Ramos (cell line): ENCODE data around the gene PRSS53.

Experiments used
- in situ Hi-C: fragments of 300-500 bp; cut with MboI; formaldehyde crosslinking; loops from one replicate; pipeline ENCODE4 v1.14.3; 2022; ENCODE audit warnings: low sequenced_read_pairs; ENCODE audit not compliant: unreplicated experiment

The PRSS53 gene

GRCh38 chr16:31099860-31100638, 11.3 kb upstream of the PRSS53 start:
- in situ Hi-C loops = no loop called here

GRCh38 chr16:31094424-31095120, 5.8 kb upstream of the PRSS53 start, which contains the start of gene VKORC1:
VKORC1 (minus strand) TSS chr16:31094797; CDS start chr16:31094729, 68 bp downstream.
- in situ Hi-C loops = no loop called here

- in situ Hi-C loops = no loop called here
Measured at GRCh38 chr16:31094088-31094423, 5.3 kb upstream of the PRSS53 start.

DNA sequence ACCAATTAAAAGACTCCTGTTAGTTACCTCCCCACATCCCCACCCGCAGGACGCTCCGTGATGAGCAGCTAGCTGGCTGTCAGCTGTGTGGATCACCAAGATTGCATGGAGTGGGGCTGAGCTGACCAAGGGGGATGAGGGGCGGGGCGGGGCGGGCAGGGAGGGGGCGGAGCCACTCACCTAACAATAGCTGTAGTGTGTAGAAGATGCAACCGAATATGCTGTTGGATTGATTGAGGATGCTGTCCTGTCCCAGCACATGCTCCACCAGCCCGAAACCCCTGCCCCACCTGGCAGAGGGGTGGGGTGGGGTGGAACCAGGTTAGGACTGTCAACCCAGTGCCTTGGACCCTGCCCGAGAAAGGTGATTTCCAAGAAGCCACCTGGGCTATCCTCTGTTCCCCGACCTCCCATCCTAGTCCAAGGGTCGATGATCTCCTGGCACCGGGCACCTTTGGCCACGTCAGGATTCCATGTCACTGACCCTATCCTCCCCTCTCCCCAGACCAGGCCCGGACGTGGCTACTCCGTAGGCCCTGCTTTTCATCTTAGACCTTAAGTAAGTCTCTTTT, 4.5 kb upstream of the PRSS53 start:
- in situ Hi-C loops = no loop called here

- in situ Hi-C loops = no loop called here
Measured at GRCh38 chr16:31092330-31092729, 3.6 kb upstream of the PRSS53 start.

GRCh38 chr16:31090540-31090939, 1.8 kb upstream of the PRSS53 start:
- in situ Hi-C loops = no loop called here

- in situ Hi-C loops = no loop called here
Measured at GRCh38 chr16:31089199-31089598, 456 bp upstream of the PRSS53 start.

DNA sequence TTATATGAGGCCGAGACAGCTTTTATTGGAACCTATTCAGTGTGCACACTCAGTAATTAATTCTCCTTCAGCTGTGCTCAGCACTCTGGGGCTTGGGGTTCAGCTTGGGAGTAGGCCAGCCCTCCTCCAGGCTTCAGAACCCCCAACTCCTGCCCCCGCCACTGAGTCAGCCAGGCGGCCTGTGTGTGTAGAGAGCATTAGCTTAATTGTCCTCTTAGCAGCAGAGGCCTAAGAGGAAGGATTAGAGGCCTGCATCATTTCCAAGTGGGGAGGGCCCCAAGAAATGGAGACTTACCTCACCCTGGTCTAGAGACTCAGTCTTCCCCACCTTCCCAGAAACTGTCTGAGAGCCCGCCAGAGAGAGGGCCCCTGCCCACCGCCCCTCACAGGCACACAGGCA, 772 bp downstream of the PRSS53 start:
- in situ Hi-C loops = no loop called here

DNA sequence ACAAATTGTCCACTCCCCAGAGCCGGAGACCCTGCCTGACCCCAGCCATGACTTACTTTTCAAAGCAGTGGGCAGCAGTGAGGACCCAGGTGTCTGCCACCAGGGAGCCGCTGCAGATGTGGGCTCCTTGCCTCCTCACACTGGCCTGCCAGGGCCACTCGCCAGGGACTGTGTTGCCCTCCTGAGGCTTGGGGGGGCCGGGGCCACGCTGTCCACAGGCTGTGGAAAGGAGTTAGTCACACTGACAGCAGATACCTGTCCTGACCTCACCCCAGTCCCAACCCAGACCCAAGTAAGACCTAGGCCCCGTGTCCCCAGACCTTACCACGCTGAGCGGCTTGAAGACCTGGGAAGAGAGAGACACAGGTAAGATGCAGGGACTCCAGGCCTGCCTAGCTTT, 1.3 kb downstream of the PRSS53 start:
- in situ Hi-C loops = no loop called here

- in situ Hi-C loops = no loop called here
Measured at GRCh38 chr16:31086629-31086906, 2.2 kb downstream of the PRSS53 start.

DNA sequence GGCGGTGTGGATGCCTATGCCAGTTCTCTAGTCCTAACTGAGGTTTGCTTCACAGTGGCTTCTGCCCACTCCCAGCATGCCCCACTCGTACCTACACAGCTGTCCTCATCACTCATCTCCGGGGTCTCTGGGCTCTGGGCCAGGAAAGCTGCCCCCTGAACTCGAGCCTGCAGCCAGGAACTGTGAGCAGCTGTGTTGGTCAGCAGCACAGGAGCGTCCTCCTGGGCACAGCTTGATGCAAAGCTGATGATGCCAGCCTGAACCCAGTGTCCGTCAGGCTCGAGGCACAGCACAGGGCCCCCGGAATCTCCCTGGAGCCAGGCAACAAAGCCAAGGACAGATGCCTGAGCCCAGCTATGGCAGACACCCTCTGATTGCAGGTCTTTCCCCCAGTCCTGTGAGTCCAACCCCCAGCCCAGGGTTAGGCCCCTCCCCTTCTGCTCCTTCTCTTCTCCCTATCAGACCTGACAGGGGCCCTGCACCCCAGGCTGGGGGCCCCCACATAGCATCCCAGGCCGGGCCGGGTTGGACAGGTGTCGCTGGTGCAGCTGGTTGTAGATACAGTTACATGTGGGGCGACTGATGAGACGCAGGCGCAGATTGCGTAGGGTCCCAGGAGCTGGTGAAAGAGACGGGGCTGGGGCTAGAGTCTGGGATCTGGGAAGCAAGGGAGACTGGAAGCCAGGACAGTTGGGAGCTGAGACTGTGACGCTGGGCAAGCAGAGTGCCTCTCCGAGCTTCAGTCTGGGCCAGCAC, 2.7 kb downstream of the PRSS53 start:
- in situ Hi-C loops = no loop called here

GRCh38 chr16:31085411-31085810, 3.3 kb downstream of the PRSS53 start:
- in situ Hi-C loops = no loop called here

- in situ Hi-C loops = no loop called here
Measured at GRCh38 chr16:31084584-31085302, 4.0 kb downstream of the PRSS53 start.

GRCh38 chr16:31083981-31084380, 4.8 kb downstream of the PRSS53 start:
- in situ Hi-C loops = no loop called here

DNA sequence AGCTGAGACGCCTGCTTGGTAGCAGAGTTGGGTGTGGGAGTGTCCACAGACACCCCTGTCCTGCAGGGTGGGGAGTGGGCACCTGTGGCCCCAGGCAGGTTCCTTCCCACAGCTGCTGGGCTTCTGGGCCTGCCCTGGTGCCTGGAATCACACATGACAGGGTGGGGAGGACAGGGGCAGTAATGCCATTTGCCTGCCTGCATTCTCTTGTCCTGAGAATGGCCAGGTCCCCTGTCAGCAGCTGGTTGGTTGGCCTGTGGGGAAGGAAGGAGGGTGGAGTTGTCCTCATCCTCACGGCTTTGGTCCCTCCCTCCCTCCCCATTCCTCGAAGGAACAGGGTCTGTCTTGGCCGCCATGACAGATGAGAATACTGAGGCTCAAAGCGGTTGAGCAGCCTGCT, 5.2 kb downstream of the PRSS53 start:
- in situ Hi-C loops = no loop called here

DNA sequence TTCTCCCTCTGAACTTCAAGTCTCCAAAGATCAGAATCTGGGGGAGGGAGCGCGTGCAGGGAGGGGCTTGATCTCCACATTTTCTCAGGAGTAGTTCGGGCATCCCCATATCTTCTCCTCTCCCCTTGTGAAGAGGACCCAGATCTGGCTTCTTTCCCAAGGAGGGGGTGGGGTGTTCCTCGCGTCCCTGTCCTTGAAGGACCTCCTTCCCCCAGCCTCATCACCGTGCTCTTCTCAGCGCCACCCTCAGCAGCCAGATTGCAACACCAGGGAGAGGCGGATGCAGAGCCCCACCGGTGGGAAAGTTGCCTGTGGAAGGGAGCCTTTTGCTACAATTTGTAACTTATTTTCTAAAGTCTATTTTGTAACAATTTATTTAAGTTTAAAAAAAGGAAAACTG, 5.7 kb downstream of the PRSS53 start:
- in situ Hi-C loops = no loop called here

DNA sequence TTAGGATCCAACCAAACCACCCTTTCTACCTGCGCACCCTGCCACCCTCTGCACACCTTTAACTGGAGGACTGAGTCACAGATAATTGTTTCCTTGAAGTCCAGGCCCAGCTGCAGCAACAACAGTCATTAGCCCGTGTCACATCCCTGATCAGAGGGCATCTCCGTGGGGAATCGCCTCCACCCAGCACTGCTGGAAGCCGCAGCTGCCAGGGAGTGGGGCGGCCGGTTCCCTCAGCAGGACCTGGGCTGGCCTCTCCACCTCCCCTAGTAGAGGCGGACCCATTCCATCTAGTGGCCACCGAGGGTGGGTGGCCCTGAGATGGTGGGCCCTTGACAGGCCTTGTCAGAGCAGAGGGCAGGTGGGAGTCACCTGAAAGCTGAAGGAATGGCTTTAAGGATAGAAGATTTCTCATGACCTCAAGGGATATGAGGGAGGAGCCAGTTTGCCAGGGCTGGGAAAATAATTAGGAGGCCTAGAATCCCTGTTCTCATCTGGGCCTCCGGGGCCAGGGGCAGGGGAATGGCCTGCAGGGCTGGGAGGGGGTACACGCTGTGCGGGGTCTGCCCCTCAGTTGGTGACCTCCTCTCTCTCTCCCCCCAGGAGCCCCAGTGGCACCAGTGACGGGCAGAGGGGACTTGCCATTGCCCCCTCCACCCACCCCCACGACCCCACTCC, 6.2 kb downstream of the PRSS53 start:
- in situ Hi-C loops = no loop called here

DNA sequence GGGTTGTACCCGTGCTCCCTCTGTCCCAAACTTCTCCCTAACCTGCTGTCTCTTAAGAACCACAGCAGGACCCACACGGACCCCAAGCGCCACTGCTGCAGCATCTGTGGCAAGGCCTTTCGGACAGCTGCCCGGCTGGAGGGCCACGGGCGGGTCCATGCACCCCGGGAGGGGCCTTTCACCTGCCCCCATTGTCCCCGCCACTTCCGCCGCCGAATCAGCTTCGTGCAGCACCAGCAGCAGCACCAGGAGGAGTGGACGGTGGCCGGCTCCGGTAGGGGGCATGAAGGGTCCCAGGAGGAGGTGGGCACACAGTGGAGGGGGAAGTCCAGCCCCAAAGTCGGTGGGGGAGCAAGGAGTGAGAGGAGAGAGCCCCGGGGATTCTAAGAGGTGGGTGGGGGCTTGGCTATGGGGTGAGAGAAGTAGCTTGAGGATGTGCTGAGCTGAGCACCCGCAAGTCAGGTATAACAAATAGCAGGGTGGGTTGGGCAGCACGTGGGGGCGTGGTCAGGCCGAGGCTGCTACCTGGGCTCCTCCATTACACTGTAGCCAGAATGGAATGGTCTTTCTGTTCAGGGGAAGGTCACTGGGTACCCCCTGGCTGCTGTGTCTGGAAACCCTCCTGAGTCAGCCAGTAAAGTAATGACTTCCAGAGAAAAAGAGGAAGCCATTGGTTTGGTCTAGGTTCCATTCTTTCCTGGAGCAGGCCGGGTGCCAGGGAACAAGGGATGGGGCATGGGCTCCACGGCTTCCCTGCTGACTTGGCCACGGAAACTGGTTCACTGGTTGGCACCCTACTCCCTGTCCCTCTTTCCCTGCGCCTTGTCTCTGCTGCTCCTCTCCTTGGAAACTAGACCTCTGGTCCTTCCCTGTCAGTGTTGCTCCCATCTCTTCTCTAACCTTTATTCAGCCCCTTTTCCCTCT, 7.1 kb downstream of the PRSS53 start:
- in situ Hi-C loops = no loop called here
